Stimulated activated CD4-positive, alpha-beta T cell treated with anti-CD3 and anti-CD28 coated beads, Interleukin-12 subunit alpha, Interleukin-12 subunit beta, amount 100 ng/mL, for 24 hours (primary cell): ENCODE measurements around the gene DUSP19.
"Not testable (repeated sequence)": the region's sequence is repeated elsewhere in the genome, so short reads cannot be mapped to it uniquely, and the experiment has no call there.

Experiments used
- DNase-seq, 2 experiments: peaks; one replicate each; pipeline ENCODE4 v3.0.0-alpha.2; 2020; ENCODE audit warnings: low read depth in 2 of 2

The DUSP19 gene

GRCh38 chr2:183078464-183079138 is at the start of gene DUSP19:
DUSP19 (plus strand) TSS chr2:183078747; CDS start chr2:183078934, 187 bp downstream.
- DNase-seq, result peak; percentile 75 to 88

GRCh38 chr2:183029219-183029618 is 49.3 kb upstream of the DUSP19 start:
- no peak for DNase-seq

GRCh38 chr2:183031911-183032794 is 46.4 kb upstream of the DUSP19 start:
- no peak for DNase-seq

- no peak for DNase-seq
Measured at GRCh38 chr2:183033951-183034350, 44.6 kb upstream of the DUSP19 start.

GRCh38 chr2:183034806-183035205 is 43.7 kb upstream of the DUSP19 start:
- DNase-seq, result no peak

- no peak for DNase-seq
Measured at GRCh38 chr2:183035298-183035953, 43.1 kb upstream of the DUSP19 start.

- DNase-seq, result no peak
Measured at GRCh38 chr2:183035954-183036669, 42.4 kb upstream of the DUSP19 start.

GRCh38 chr2:183037074-183037552 is 41.4 kb upstream of the DUSP19 start:
- no peak for DNase-seq

GRCh38 chr2:183037553-183038340 is 40.8 kb upstream of the DUSP19 start:
- DNase-seq, result peak; percentile 7 to 21

- DNase-seq, result peak; percentile 69 to 84
Measured at GRCh38 chr2:183038341-183039300, 39.9 kb upstream of the DUSP19 start, which contains the start of gene NCKAP1. NCKAP1 (minus strand) TSS chr2:183038457; CDS start chr2:183038099, 358 bp downstream.

GRCh38 chr2:183040604-183041003 is 37.9 kb upstream of the DUSP19 start:
- no peak for DNase-seq

- not testable (repeated sequence) for DNase-seq
Measured at GRCh38 chr2:183043580-183043979, 35.0 kb upstream of the DUSP19 start.

GRCh38 chr2:183047486-183048125 is 30.9 kb upstream of the DUSP19 start:
- not testable (repeated sequence) for DNase-seq

- no peak for DNase-seq
Measured at GRCh38 chr2:183049420-183049819, 29.1 kb upstream of the DUSP19 start.

- no peak for DNase-seq
Measured at GRCh38 chr2:183057333-183057985, 21.1 kb upstream of the DUSP19 start.

GRCh38 chr2:183059561-183059960 is 19.0 kb upstream of the DUSP19 start:
- no peak for DNase-seq

GRCh38 chr2:183060571-183061231 is 17.8 kb upstream of the DUSP19 start:
- DNase-seq, result no peak

GRCh38 chr2:183063083-183063482 is 15.5 kb upstream of the DUSP19 start:
- no peak for DNase-seq
